GM12873 (cell line): ENCODE data around the gene CDHR3.

Source experiments
- TF ChIP-seq, protein P1 (sequence below): IDR thresholded peaks from 2 replicates; pipeline ENCODE4 v1.5.1; 2012; ENCODE audit warnings: low read depth, mild to moderate bottlenecking, moderate library complexity, low read length, control low read depth; ENCODE audit not compliant: insufficient read depth; ENCODE audit errors: missing control alignments

Gene CDHR3

DNA sequence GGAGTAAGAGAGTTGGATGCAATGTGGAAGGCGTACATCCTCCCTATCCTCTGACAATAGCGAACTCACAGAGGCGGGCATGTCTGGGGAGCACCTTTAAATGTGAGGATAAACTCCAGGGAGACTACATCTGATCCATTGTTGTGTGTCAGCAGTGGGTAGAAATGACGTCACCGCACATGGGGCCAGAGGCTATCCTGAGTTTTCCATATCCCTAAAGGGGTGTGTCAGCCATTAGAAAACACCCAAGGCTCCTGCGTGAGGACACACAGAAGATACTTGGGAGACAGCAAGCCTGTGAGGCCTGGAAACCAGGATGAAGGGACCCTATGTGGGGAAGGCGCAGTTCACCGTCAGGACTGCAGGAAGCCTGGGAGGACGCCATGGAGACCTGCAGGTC, 17.2 kb upstream of the CDHR3 start:
- TF ChIP-seq, protein P1, sequence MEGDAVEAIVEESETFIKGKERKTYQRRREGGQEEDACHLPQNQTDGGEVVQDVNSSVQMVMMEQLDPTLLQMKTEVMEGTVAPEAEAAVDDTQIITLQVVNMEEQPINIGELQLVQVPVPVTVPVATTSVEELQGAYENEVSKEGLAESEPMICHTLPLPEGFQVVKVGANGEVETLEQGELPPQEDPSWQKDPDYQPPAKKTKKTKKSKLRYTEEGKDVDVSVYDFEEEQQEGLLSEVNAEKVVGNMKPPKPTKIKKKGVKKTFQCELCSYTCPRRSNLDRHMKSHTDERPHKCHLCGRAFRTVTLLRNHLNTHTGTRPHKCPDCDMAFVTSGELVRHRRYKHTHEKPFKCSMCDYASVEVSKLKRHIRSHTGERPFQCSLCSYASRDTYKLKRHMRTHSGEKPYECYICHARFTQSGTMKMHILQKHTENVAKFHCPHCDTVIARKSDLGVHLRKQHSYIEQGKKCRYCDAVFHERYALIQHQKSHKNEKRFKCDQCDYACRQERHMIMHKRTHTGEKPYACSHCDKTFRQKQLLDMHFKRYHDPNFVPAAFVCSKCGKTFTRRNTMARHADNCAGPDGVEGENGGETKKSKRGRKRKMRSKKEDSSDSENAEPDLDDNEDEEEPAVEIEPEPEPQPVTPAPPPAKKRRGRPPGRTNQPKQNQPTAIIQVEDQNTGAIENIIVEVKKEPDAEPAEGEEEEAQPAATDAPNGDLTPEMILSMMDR = no peak

DNA sequence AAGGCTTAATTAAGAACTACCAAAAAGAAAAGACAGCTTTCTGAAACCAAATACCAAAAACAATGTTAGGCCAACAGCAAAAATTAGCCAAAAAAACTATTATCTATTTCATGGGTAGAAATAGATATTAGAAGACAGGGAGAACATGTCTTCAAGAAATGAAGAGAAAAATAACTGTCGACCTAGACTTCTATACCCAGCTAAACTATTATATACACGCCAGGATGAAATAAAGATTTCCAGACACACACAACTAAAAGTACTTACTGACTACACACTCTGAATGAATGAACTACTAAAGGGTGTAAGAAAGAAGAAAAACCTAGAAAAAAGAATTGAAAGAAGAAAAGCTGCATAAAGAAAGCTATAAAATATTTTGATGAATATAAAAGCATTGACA, 11.5 kb upstream of the CDHR3 start:
- TF ChIP-seq, protein P1 = no peak

DNA sequence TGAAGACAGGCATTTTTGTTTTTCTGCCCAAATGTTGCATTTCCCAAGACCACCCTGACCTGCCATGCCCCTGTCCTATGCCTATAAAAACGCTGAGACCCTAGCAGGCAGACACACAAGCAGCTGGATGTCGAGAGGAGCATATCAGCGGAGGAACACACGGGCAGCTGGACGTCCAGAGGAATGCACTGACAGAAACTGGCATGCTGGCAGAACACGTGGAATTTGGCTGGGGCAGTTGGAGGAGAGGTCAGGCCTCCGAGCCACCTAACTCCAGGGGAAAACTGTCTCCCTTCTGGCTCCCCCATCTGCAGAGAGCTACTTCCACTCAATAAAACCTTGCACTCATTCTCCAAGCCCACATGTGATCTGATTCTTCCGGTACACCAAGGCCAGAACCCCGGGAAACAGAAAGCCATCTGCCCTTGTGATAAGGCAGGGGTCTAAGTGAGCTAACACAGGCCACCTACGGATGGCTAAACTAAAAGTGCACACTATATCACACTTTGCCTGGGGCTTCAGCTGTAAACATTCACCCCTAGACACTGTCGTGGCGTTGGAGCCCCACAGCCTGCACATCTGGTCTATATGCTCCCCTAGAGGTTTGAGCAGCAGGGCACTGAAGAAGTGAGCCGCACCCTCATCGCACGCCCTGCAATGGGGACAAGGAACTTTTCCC, 10.0 kb upstream of the CDHR3 start:
- TF ChIP-seq, protein P1 = no peak

DNA sequence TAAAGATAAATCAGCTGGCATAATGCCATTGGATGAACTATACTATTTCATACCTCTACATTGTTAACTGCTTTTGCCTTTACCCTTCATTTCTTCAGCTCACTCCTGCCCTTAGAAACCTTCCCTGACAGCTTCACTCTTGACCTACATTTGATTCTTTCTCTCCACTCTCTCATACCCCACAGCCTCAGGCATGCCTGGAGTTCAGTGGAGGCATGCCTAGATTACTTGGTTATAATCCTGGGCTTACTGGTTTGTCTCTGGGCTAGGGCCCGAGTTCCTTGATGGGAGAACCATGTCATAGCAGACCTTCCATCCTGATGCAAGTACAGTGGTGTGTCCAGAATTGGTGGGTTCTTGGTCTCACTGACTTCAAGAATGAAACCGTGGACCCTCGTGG, 8.4 kb upstream of the CDHR3 start:
- TF ChIP-seq, protein P1 = no peak

DNA sequence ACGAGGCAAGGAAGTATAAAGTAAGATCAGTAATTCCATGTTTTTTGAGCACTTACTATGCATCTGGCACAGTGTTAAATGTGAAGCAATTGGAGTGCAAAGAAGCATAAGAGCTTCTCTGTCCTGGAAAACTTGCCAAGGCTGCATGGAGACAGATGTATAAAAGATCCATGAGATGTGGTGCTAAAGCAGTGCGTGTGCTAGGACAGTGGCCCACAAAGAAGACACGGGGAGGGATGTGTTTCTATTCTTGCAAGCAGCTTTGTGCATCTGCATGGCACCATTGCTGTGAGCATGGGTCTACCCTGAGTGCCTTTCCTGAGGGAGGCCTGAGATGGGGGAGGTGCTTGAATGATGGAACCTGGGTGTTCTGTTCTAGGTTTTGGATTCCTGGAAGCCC, 5.1 kb upstream of the CDHR3 start:
- TF ChIP-seq, protein P1 = no peak

DNA sequence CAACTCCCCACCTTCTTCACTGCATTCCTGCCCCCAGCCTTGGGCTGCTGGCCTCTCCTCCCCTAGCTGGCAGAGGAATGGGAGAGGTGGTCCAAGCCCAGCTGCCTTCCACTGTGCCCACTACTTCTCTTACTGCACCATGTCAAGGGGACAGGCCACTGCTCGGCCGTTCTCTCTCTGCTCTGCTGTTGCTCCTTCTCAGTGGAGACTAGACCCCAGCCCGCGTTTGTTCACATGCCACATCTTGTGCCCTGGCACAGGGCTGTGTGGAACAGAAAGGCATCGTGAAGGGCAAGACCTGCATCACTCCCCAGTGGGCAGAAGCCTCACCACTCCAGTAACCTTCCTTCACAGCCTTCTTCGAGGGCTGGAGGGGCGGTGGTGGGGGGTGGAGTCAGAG, 711 bp upstream of the CDHR3 start:
- TF ChIP-seq, protein P1 = no peak

DNA sequence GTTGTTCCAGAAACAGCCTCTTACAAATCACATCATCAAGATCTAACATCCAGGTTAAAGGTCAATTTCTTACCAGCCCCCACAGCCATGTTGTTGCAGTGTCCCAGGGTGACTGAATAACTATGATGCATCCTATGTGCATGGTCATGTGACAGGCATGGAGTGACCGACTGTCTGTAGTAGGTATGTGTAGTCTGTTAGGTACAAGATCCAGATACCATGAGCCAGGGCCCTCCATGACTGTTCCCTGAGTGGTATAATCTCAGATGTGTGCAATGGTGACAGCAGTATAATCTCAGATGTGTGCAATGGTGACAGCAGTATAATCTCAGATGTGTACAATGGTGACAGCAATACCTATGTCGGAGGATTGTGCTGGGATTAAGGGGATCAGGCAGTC, 8.8 kb downstream of the CDHR3 start:
- TF ChIP-seq, protein P1 = no peak

DNA sequence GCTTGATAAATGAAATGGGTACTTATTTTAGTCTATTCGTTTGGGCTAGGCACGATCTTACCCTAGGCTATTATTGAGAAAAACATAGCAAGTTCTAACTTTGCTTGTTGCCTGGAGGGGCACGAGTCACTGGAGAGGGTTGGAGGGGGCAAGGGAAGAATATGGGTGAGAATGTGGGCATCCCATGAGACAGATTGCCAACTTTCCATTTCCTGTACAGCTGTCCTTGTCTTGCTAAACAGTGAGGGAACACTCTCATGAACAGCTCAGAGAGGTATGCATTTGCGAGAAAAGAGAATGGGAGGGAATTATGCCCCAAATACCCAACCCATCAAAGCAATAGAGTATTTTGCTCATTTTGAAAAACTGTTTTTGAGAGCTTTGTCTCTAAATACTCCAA, 9.2 kb downstream of the CDHR3 start:
- TF ChIP-seq, protein P1 = no peak
